AG09309 (cell line): ENCODE measurements around the gene HSF2.

Experiments used
- DNase-seq: peaks from one replicate; pipeline ENCODE4 v3.0.0-alpha.2; 2010; ENCODE audit warnings: low read depth
- H3K4me3 ChIP-seq: 2 replicates; pipeline ENCODE4 v1.5.1; 2011; ENCODE audit warnings: mild to moderate bottlenecking, low read depth, low read length, moderate library complexity; ENCODE audit not compliant: control insufficient read depth
- TF ChIP-seq, protein P1 (sequence below): IDR thresholded peaks from 2 replicates; pipeline ENCODE4 v1.5.1; 2011; ENCODE audit warnings: mild to moderate bottlenecking, low read depth, low read length, inconsistent platforms; ENCODE audit not compliant: insufficient read depth, control insufficient read depth; ENCODE audit errors: missing control alignments

The HSF2 gene

DNA sequence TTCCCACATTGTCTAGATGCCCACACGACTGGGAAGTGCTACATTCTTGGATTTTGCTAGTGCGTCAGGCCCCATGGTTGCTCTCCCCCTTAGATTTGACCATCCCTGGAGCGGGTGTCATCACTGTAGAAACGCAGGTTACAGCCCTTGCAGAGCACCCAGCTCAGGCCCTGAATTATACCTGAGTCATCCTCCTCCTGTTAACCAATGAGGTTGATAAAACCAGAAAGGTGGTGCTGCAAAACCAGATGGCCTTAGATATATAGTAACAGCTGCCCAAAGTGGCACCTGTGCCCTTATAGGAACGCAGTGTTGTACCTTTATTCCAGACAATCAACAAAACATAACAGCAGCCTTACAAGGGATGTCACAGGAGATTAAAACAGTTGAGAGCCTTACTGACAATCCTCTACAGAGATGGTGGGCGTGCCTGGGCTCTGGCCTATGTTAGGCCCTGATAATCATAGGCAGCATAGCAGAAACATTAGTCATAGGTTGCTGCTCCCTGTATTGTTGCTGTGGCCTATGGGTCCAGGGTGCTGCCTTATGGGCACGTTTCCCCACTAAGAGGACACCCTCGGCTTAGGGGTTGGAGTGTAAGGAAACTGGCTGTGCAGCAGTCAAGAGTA, 33.6 kb upstream of the HSF2 start:
- TF ChIP-seq, protein P1, sequence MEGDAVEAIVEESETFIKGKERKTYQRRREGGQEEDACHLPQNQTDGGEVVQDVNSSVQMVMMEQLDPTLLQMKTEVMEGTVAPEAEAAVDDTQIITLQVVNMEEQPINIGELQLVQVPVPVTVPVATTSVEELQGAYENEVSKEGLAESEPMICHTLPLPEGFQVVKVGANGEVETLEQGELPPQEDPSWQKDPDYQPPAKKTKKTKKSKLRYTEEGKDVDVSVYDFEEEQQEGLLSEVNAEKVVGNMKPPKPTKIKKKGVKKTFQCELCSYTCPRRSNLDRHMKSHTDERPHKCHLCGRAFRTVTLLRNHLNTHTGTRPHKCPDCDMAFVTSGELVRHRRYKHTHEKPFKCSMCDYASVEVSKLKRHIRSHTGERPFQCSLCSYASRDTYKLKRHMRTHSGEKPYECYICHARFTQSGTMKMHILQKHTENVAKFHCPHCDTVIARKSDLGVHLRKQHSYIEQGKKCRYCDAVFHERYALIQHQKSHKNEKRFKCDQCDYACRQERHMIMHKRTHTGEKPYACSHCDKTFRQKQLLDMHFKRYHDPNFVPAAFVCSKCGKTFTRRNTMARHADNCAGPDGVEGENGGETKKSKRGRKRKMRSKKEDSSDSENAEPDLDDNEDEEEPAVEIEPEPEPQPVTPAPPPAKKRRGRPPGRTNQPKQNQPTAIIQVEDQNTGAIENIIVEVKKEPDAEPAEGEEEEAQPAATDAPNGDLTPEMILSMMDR: no peak
- H3K4me3 ChIP-seq: no peak overlapping the region
- no peak for DNase-seq

- no peak overlapping the region for H3K4me3 ChIP-seq
- TF ChIP-seq, protein P1: no peak
- no peak for DNase-seq
Observed at GRCh38 chr6:122367171-122367570, 32.3 kb upstream of the HSF2 start.

DNA sequence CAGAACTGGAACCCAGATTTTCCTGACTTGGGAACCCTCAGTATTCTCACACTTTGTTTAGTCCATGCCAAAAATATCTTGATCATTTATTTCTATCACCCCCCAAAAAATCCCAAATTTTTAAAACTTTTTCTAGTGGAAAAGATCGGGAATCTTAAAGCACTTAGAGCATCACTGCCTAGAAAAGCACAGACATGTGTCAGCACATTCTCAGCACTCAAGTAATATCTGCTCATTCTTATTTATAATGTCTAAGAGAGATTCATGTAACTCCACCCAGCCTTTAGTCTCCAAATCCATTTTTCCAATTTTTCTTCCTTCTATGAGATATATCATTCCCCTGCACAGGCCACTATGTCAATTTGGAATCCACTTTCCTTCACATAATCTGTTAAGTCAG, 29.9 kb upstream of the HSF2 start:
- H3K4me3 ChIP-seq: no peak overlapping the region
- TF ChIP-seq, protein P1: no peak
- DNase-seq: no peak

DNA sequence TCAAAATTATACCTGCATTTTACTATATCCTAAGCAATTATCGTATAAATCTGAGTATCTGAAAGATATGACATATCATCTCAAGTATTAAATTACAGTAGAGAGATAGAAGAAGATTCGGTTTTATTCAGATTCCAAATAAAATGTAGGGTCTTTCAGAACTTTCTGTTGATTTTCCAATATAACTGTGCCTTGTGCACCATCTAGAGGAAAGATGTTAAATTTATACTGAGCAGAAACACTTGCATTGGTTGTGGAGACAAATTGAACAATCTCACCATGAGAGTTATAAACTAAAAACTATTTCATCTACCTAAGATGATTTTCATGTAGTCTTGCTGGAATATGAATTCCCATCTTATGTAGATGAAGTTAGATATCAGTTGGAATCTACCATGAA, 26.8 kb upstream of the HSF2 start:
- DNase-seq: no peak
- H3K4me3 ChIP-seq: no peak overlapping the region
- TF ChIP-seq, protein P1: no peak

GRCh38 chr6:122374307-122374706, 25.1 kb upstream of the HSF2 start:
- TF ChIP-seq, protein P1: no peak
- no peak overlapping the region for H3K4me3 ChIP-seq
- no peak for DNase-seq

GRCh38 chr6:122376246-122376645, 23.2 kb upstream of the HSF2 start:
- TF ChIP-seq, protein P1: no peak
- DNase-seq: no peak
- H3K4me3 ChIP-seq: no peak overlapping the region
